ENCODE data around the gene MTHFD1.
"Not testable (repeated sequence)": the region's sequence is repeated elsewhere in the genome, so short reads cannot be mapped to it uniquely, and the experiment has no call there.

The MTHFD1 gene

DNA sequence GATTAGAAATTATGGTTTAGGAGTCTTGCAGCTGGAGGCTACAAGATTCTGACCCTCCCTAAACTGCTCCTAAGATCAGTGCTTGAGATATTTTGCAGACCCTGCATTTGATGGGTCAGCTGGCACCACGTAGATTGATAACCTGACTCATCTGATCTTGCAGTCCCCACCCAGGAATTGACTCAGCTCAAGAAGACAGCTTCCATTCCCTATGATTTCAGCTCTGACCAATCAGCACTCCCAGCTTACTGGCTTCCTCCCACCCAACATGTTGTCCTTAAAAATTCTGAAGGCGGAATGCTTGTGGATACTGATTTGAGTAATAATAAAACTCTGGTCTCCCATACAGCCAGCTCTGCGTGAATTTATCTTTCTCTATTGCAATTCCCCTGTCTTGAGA is 23.2 kb upstream of the MTHFD1 start:
- no peak overlapping the region for H3K27ac ChIP-seq
- TF ChIP-seq, protein P1, sequence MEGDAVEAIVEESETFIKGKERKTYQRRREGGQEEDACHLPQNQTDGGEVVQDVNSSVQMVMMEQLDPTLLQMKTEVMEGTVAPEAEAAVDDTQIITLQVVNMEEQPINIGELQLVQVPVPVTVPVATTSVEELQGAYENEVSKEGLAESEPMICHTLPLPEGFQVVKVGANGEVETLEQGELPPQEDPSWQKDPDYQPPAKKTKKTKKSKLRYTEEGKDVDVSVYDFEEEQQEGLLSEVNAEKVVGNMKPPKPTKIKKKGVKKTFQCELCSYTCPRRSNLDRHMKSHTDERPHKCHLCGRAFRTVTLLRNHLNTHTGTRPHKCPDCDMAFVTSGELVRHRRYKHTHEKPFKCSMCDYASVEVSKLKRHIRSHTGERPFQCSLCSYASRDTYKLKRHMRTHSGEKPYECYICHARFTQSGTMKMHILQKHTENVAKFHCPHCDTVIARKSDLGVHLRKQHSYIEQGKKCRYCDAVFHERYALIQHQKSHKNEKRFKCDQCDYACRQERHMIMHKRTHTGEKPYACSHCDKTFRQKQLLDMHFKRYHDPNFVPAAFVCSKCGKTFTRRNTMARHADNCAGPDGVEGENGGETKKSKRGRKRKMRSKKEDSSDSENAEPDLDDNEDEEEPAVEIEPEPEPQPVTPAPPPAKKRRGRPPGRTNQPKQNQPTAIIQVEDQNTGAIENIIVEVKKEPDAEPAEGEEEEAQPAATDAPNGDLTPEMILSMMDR (conservative IDR thresholded peaks at IDR 0.05) = no peak

DNA sequence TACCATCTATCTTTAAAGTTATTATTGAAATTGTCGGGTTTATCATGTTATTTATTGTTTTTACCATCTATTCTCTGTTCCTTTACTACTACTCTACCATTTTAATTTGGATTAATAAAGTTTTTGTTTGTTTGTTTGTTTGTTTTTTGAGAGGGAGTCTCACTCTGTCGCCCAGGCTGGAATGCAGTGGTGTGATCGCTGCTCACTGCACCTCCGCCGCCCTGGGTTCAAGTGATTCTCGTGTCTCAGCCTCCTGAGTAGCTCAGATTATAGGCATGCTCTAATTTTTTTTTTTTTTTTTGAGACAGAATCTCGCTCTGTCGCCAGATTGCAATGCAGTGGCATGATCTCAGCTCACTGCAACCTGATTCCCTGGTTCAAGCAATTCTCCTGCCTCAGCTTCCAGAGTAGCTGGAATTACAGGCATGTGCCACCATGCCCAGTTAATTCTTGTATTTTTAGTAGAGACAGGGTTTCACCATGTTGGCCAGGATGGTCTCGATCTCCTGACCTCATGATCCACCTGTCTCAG is 22.7 kb upstream of the MTHFD1 start:
- not testable (repeated sequence) for H3K27ac ChIP-seq

DNA sequence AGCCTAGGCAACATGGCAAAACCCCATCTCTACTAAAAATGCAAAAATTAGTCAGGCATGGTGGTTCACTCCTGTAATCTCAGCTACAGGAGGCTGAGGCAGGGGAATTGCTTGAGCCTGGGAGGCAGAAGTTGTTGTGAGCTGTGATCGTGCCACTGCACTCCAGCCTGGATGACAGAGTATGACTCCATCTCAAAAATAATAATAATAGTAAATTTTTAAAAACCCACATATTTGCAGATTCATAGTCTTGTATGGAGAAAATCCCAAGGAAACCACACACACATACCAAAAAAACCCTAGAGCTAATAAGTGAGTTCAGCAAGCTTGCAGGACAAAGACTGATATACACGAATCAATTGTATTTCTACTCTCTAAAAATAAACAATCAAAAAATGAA is 19.0 kb upstream of the MTHFD1 start:
- TF ChIP-seq ZFX (IDR thresholded peaks at IDR 0.05) = no peak
- TF ChIP-seq, protein P1 (conservative IDR thresholded peaks at IDR 0.05) = no peak
- no peak overlapping the region for H3K27ac ChIP-seq

DNA sequence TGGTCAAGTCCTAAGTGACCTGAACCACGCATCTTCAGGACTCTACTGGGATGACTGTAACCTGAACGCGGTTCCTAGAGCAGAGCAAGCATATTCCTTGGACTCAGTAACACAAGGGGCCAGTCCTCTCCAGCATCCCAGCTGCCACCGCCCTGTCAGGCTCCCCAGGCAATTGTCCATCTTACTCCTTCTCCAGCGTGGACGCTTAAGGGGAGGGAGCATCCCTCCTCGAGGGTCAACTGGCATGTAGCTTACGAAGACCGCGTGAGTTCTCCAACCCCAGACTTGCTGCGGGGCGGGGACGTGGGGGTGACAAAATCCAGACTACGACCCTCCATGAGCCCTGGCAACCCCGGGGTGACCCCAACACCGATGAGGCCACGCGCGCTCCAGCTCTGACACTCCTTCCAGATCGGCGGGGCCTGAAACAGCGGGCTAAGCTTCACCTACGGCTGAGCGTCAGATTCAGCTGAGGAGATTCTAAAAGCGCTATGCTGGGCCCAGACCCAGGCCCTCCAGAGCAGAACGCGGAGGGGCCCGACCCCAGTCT is 846 bp upstream of the MTHFD1 start:
- TF ChIP-seq, protein P1 (conservative IDR thresholded peaks at IDR 0.05) = no peak
- peak; percentile 46; the same call in 1 of the 2 replicates for TF ChIP-seq ZFX (IDR thresholded peaks at IDR 0.05)
- H3K27ac ChIP-seq = peak overlapping the region; percentile 95

DNA sequence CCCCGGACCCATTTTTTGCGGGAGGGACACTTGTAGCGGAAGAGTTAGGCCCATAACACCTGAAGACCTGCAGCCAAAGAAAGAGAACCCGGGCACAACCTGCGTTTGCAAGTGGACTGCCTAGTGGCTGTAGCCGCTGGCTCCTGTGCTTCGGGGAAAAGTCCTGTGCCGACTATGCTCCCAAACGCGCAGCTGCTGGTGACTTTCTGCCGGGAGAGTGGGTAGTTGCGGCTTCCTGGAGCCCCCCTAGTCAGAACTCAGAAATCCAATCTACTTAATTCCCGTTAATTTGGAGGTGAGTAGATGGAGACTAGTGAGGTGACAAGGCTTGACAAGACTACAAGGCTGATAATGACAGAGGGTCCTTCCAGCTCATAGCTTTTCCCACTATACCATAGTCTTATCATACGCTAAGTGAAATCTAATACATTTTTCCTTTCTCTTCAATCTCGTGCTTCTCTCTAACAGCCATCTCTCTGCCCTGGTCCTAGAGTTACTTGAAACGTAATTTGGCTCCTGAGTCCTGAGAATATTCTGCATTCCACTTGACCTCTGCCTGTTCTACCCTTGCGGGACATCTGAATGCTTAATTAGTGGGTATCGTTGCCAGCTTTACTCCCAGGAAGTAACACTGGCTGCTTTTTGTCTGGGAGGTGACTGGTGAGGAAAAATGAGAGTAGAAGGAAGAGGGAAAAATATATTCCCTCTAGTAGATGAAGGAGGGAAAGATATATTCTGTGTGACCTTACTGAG is 556 bp downstream of the MTHFD1 start:
- TF ChIP-seq ZFX (IDR thresholded peaks at IDR 0.05) = peak; percentile 33; the same call in 1 of the 2 replicates
- TF ChIP-seq, protein P1 (conservative IDR thresholded peaks at IDR 0.05) = no peak

DNA sequence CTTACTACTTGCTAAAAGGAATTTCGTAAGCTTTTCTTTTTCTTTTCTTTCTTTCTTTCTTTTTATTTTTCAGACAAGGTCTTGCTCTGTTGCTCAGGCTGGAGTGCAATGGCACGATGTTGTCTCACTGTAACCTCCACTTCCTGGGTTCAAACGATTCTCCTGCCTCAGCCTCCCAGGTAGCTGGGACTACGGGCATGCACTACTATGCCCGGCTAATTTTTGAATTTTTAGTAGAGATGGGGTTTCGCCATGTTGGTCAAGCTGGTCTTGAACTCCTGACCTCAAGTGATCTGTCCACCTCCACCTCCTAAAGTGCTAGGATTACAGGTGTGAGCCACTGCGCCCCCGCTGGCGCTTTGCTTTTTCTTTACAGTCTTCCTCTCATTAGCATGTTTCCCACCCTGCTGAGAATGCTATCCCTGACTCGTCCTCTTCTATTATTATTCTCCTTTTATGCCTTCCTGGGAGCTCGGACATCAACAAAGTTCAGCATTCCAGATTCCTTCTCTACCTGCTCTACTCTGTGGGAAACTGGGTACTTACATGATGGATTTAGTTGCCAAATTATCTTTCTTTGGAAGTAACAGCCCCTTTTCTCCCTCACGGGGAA is 3.1 kb downstream of the MTHFD1 start:
- TF ChIP-seq ZFX (IDR thresholded peaks at IDR 0.05) = no peak
- TF ChIP-seq, protein P1 (conservative IDR thresholded peaks at IDR 0.05) = no peak
- H3K27ac ChIP-seq = no peak overlapping the region

More for the DNA sequence above, 556 bp downstream of the MTHFD1 start:
- H3K27ac ChIP-seq = peak overlapping the region; percentile 95

DNA sequence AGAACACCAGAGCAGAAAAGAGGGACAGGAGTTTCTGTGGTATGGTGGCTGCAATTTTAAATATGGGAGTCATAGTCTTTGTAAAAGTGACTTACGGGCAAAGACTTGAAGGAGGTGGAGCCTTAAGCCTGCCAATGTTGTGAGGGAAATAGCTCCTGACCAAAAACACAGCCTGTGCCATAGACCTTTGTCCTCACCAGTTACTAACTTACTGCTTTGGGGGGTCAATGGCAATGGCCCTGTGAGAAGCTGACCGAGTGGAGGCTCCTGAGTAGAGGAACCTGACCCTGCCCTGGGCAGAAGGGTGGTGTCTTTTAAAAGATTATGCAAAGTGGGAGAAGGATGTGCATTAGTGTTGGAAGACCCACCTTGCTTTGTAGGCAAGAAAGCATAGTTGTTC is 3.8 kb downstream of the MTHFD1 start:
- no peak overlapping the region for H3K27ac ChIP-seq

DNA sequence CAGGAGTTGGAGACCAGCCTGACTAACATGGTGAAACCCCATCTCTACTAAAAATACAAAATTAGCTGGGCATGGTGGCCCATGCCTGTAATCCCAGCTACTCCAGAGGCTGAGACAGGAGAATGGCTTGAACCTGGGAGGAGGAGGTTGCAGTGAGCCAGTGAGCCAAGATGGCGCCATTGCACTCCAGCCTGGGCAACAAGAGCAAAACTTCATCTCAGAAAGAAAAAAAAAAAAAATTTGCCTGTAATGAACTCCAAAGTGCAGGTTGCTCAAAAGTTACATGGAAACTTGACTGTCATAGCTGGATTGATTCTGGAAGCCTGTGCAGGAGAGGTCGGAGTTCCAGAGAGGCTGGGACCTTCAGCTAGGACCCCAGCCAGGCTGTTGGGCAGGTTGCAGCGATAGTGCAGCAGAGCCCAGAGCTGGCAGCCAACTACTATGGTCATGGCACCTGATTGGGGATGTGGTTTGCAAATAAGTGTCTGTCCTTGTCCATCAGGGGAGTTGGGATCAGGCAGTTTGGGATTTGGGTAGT is 5.1 kb downstream of the MTHFD1 start:
- not testable (repeated sequence) for H3K27ac ChIP-seq

More for the DNA sequence above, 3.8 kb downstream of the MTHFD1 start:
- TF ChIP-seq ZFX (IDR thresholded peaks at IDR 0.05) = no peak
- TF ChIP-seq, protein P1 (conservative IDR thresholded peaks at IDR 0.05) = no peak
